Endodermal cell (in vitro differentiated cells): ENCODE results near the gene NFKBIA. TPM values are rescaled to one million over a fixed set of nuclear protein-coding genes. Genes with fewer than 3 reads are reported as not detected.

ENCODE experiments used
- DNase-seq: peaks from one replicate; pipeline ENCODE4 v3.0.0-alpha.2; 2017
- H3K27ac ChIP-seq: 2 replicates; pipeline ENCODE4 v1.5.1; 2013; ENCODE audit warnings: mild to moderate bottlenecking, low read depth, low read length, moderate library complexity
- H3K27me3 ChIP-seq: 2 replicates; pipeline ENCODE4 v1.6.1; 2013; ENCODE audit warnings: mild to moderate bottlenecking, low read length, moderate library complexity; ENCODE audit not compliant: insufficient read depth, control insufficient read depth, poor library complexity, severe bottlenecking
- H3K36me3 ChIP-seq: 2 replicates; pipeline ENCODE4 v1.7.0; 2013; ENCODE audit warnings: mild to moderate bottlenecking, low read length, moderate library complexity; ENCODE audit not compliant: control insufficient read depth, insufficient read depth
- H3K4me1 ChIP-seq: one replicate; pipeline ENCODE4 v1.7.0; 2013; ENCODE audit warnings: low read length; ENCODE audit not compliant: control insufficient read depth, insufficient read depth
- H3K4me3 ChIP-seq: 2 replicates; pipeline ENCODE4 v1.5.1; 2013; ENCODE audit warnings: mild to moderate bottlenecking, low read length, moderate library complexity
- H3K9ac ChIP-seq: 2 replicates; pipeline ENCODE4 v1.6.1; 2013; ENCODE audit warnings: mild to moderate bottlenecking, low read length, moderate library complexity; ENCODE audit not compliant: poor library complexity, severe bottlenecking; ENCODE audit errors: extremely low read depth
- H3K9me3 ChIP-seq: 2 replicates; pipeline ENCODE4 v1.6.1; 2013; ENCODE audit warnings: mild to moderate bottlenecking, low read length, moderate library complexity; ENCODE audit not compliant: control insufficient read depth
- H3K27ac Mint-ChIP-seq: 2 replicates; pipeline ENCODE4 v1.8.0; 2020; ENCODE audit warnings: mixed read lengths
- H3K27me3 Mint-ChIP-seq: 2 replicates; pipeline ENCODE4 v1.8.0; 2021; ENCODE audit warnings: mild to moderate bottlenecking, mixed read lengths; ENCODE audit not compliant: insufficient read depth
- H3K36me3 Mint-ChIP-seq: 2 replicates; pipeline ENCODE4 v1.8.0; 2020; ENCODE audit warnings: low read depth, mixed read lengths
- H3K4me1 Mint-ChIP-seq: 2 replicates; pipeline ENCODE4 v1.8.0; 2020; ENCODE audit warnings: mixed read lengths
- H3K4me3 Mint-ChIP-seq: 2 replicates; pipeline ENCODE4 v1.8.0; 2020; ENCODE audit warnings: mild to moderate bottlenecking, moderate library complexity, mixed read lengths
- H3K9me3 Mint-ChIP-seq: 2 replicates; pipeline ENCODE4 v1.8.0; 2020; ENCODE audit warnings: mild to moderate bottlenecking, mixed read lengths
- CTCF ChIP-seq: fragments of 200-600 bp; sonication (generic); conservative IDR thresholded peaks from 2 replicates; pipeline ENCODE4 v1.5.0; 2021; ENCODE audit warnings: antibody characterized with exemption, mild to moderate bottlenecking
- WGBS, 2 experiments: methylation state at CpG; one replicate each; pipeline versions ENCODE4 v1.1.5 to v1.1.7; 2013; ENCODE audit warnings: missing lambda C conversion rate in 2 of 2, mixed read lengths in 1 of 2; ENCODE audit not compliant: insufficient coverage in 1 of 2, insufficient read length in 1 of 2; 5-methylcytosine and 5-hydroxymethylcytosine counted together
- total RNA-seq, 2 donors: library from RNA; stranded (reverse); fragmentation: NEBNext Ultra II Directional in 1 of 2; extraction: Animal tissue kit (Norgen Biotek cat#: 25700) in 1 of 2; gene quantifications; 2 replicates in 1 of 2; 3 replicates in 1 of 2; pipeline ENCODE4 v1.2.1, GENCODE V29; 2021

NFKBIA gene
- total RNA-seq, 2 donors from 2014 or later: 148 to 188 TPM

- Mint-ChIP-seq H3K9me3 (no peaks in the 10 kb centered on the region), H3K4me1 (peaks cover 43% of the 10 kb centered on the region), H3K27me3 (no peaks in the 10 kb centered on the region), H3K4me3 (no peak overlapping the region), H3K36me3 (no peaks in the 10 kb centered on the region), H3K27ac (peak overlapping the region; percentile 32)
- no peak for TF ChIP-seq CTCF
- no peak overlapping the region for H3K9ac ChIP-seq
- H3K27ac ChIP-seq: no peak overlapping the region
- peak; percentile 61 for DNase-seq
- 87% methylated on average over 10 to 15 of the region's 15 CpGs for WGBS, 2 experiments
- H3K4me1 ChIP-seq: peaks cover 9% of the 10 kb centered on the region
- no peaks in the 10 kb centered on the region for H3K36me3 ChIP-seq
- H3K4me3 ChIP-seq: no peak overlapping the region
- H3K27me3 ChIP-seq: no peaks in the 10 kb centered on the region
- no peaks in the 10 kb centered on the region for H3K9me3 ChIP-seq
These were observed 52.0 kb downstream of the NFKBIA start for GRCh38 chr14:35352274-35353233.

- Histone ChIP-seq H3K4me1 (peaks cover 15% of the 10 kb centered on the region), H3K4me3 (no peak overlapping the region), H3K9me3 (no peaks in the 10 kb centered on the region), H3K27ac (no peak overlapping the region), H3K36me3 (no peaks in the 10 kb centered on the region), H3K27me3 (no peaks in the 10 kb centered on the region), H3K9ac (no peak overlapping the region)
- Mint-ChIP-seq H3K27ac (peak overlapping the region; percentile 32), H3K9me3 (no peaks in the 10 kb centered on the region), H3K4me1 (peaks cover 46% of the 10 kb centered on the region), H3K4me3 (no peak overlapping the region), H3K27me3 (no peaks in the 10 kb centered on the region), H3K36me3 (no peaks in the 10 kb centered on the region)
- 81 to 82% methylated on average over 4 of the region's 4 CpGs for whole genome bisulfite sequencing, 2 experiments
- no peak for TF ChIP-seq CTCF
- DNase-seq: peak; percentile 53
These were observed 52.7 kb downstream of the NFKBIA start for GRCh38 chr14:35351897-35352273.

Other genes with a start within 250 kb of the NFKBIA start
- 100 to 1,000 TPM; 263 to 277 TPM for gene PSMA6, start 112.4 kb downstream of the NFKBIA start, total RNA-seq
- under 1 TPM; 0.15 to 0.18 TPM for gene INSM2, start 129.4 kb upstream of the NFKBIA start, total RNA-seq